HepG2 (cell line): Measurements from ENCODE around the gene DNAJC12.

Experiments used
- POLR2AphosphoS5 ChIP-seq: IDR thresholded peaks from 2 replicates; pipeline ENCODE4 v1.6.1; 2012; ENCODE audit warnings: low read depth, low read length
- ZNF567 ChIP-seq: sonication (generic); formaldehyde crosslinking; IDR thresholded peaks from 2 replicates; pipeline ENCODE4 v1.8.1; 2023; ENCODE audit warnings: mild to moderate bottlenecking, missing genetic modification reagents, borderline replicate concordance
- TF ChIP-seq, protein P1 (sequence below): sonication (generic); formaldehyde crosslinking; IDR thresholded peaks from 2 replicates; pipeline ENCODE4 v1.5.0; 2020; ENCODE audit warnings: mild to moderate bottlenecking, missing genetic modification reagents, moderate library complexity

- TF ChIP-seq, protein P1, sequence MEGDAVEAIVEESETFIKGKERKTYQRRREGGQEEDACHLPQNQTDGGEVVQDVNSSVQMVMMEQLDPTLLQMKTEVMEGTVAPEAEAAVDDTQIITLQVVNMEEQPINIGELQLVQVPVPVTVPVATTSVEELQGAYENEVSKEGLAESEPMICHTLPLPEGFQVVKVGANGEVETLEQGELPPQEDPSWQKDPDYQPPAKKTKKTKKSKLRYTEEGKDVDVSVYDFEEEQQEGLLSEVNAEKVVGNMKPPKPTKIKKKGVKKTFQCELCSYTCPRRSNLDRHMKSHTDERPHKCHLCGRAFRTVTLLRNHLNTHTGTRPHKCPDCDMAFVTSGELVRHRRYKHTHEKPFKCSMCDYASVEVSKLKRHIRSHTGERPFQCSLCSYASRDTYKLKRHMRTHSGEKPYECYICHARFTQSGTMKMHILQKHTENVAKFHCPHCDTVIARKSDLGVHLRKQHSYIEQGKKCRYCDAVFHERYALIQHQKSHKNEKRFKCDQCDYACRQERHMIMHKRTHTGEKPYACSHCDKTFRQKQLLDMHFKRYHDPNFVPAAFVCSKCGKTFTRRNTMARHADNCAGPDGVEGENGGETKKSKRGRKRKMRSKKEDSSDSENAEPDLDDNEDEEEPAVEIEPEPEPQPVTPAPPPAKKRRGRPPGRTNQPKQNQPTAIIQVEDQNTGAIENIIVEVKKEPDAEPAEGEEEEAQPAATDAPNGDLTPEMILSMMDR (CRISPR knock-in tag) = no peak
- TF ChIP-seq ZNF567 (CRISPR knock-in tag) (no peak), POLR2AphosphoS5 (no peak)
Observed at GRCh38 chr10:67763499-67764011, 74.4 kb downstream of the DNAJC12 start.
